Measurements from ENCODE around the gene LRP8.

- TF ChIP-seq POLR2A (IDR thresholded peaks at IDR 0.05) (no peak), CTCF (IDR thresholded peaks at IDR 0.05 in 4 of 5, conservative IDR thresholded peaks at IDR 0.05 in 1 of 5) (no peak)
Observed at GRCh38 chr1:53339736-53340635, 12.1 kb upstream of the LRP8 start.
